Keratinocyte (primary cell): Measurements from ENCODE around the gene AFG1L. TPM values are rescaled to one million over a fixed set of nuclear protein-coding genes. Genes with fewer than 3 reads are reported as not detected.

ENCODE experiments used
- DNase-seq: peaks from one replicate; pipeline ENCODE4 v3.0.0-alpha.2; 2011; ENCODE audit warnings: low read depth, missing footprints, low spot score
- FAIRE-seq: peaks from 2 replicates; lab custom pipeline; 2011; peaks lifted over from hg19 to GRCh38; lab: Jason Lieb, UNC
- H2AFZ ChIP-seq: 2 replicates; pipeline ENCODE4 v1.6.0; 2012; ENCODE audit warnings: low read length, control low read depth, inconsistent platforms; ENCODE audit not compliant: control insufficient read depth
- H3K27ac ChIP-seq: 2 replicates; pipeline ENCODE4 v1.5.1; 2011; ENCODE audit warnings: low read length; ENCODE audit not compliant: control insufficient read depth, insufficient read depth
- H3K27me3 ChIP-seq: 3 replicates; pipeline ENCODE4 v1.6.0; 2011; ENCODE audit warnings: low read length; ENCODE audit not compliant: control insufficient read depth, insufficient read depth; ENCODE audit errors: extremely low read depth
- H3K36me3 ChIP-seq, 2 experiments: 2 replicates in 1 of 2; 3 replicates in 1 of 2; pipeline ENCODE4 v1.5.1; 2011; ENCODE audit warnings: low read length in 2 of 2, mild to moderate bottlenecking in 1 of 2; ENCODE audit not compliant: control insufficient read depth in 2 of 2, insufficient read depth in 2 of 2; ENCODE audit errors: extremely low read depth in 1 of 2
- H3K4me1 ChIP-seq: 3 replicates; pipeline ENCODE4 v1.5.1; 2011; ENCODE audit warnings: low read length; ENCODE audit not compliant: control insufficient read depth, insufficient read depth; ENCODE audit errors: extremely low read depth
- H3K4me2 ChIP-seq: 3 replicates; pipeline ENCODE4 v1.6.0; 2011; ENCODE audit warnings: low read depth, low read length; ENCODE audit not compliant: control insufficient read depth, insufficient read depth; ENCODE audit errors: extremely low read depth
- H3K4me3 ChIP-seq, 3 experiments: fragments of 200-600 bp in 1 of 3; sonication (generic) in 1 of 3; 2 replicates in 2 of 3; 3 replicates in 1 of 3; pipeline ENCODE4 v1.5.1; 2011 to 2016; ENCODE audit warnings: low read length in 3 of 3, mild to moderate bottlenecking in 3 of 3, control low read depth in 2 of 3, inconsistent platforms in 1 of 3, low read depth in 1 of 3, mixed read lengths in 1 of 3, mixed run types in 1 of 3, moderate library complexity in 1 of 3; ENCODE audit not compliant: control insufficient read depth in 2 of 3, insufficient read depth in 2 of 3; ENCODE audit errors: extremely low read depth in 1 of 3
- H3K79me2 ChIP-seq: 2 replicates; pipeline ENCODE4 v1.6.0; 2012; ENCODE audit warnings: low read length; ENCODE audit not compliant: control insufficient read depth, insufficient read depth
- H3K9ac ChIP-seq: 3 replicates; pipeline ENCODE4 v1.6.0; 2011; ENCODE audit warnings: low read length; ENCODE audit not compliant: control insufficient read depth, insufficient read depth; ENCODE audit errors: extremely low read depth
- H3K9me1 ChIP-seq: 3 replicates; pipeline ENCODE4 v1.6.0; 2011; ENCODE audit warnings: low read length; ENCODE audit not compliant: control insufficient read depth, insufficient read depth; ENCODE audit errors: extremely low read depth
- H3K9me3 ChIP-seq: 2 replicates; pipeline ENCODE4 v1.5.1; 2012; ENCODE audit warnings: low read depth, low read length; ENCODE audit not compliant: control insufficient read depth
- H4K20me1 ChIP-seq: 3 replicates; pipeline ENCODE4 v1.6.0; 2011; ENCODE audit warnings: low read length; ENCODE audit not compliant: control insufficient read depth, insufficient read depth; ENCODE audit errors: extremely low read depth
- EZH2 ChIP-seq: IDR thresholded peaks from one replicate; pipeline ENCODE4 v1.6.1; 2012; ENCODE audit warnings: inconsistent platforms, mild to moderate bottlenecking, low read length, moderate library complexity
- dilution Hi-C: fragments of 300-500 bp; cut with MboI; formaldehyde crosslinking; loops from one replicate; pipeline ENCODE4 v1.7.0; 2020; ENCODE audit warnings: low sequenced_read_pairs; ENCODE audit not compliant: extremely low pct_ligation_motif_present
- polyA plus RNA-seq, 5 experiments: library from polyadenylated mRNA; depleted of rRNA in 3 of 5; stranded (reverse) in 3 of 5; stranded (forward) in 1 of 5; unstranded in 1 of 5; fragments of >200 nt; gene quantifications; 1 replicate in 1 of 5; 2 replicates in 3 of 5; 3 replicates in 1 of 5; pipeline versions ENCODE4 v1.2.1 to v1.2.3, GENCODE V29; 2011 to 2012; ENCODE audit warnings: missing spikeins in 2 of 5, low read depth in 1 of 5, low replicate concordance in 1 of 5
- TF ChIP-seq, protein P1 (sequence below), 3 experiments: IDR thresholded peaks in 1 of 3; conservative IDR thresholded peaks in 1 of 3; optimal IDR thresholded peaks in 1 of 3; 2 replicates in 2 of 3; 3 replicates in 1 of 3; pipeline versions ENCODE3 to v1.5.1; 2011; ENCODE audit warnings: low read length in 3 of 3, mild to moderate bottlenecking in 3 of 3, moderate library complexity in 2 of 3, control low read depth in 1 of 3, inconsistent platforms in 1 of 3; ENCODE audit not compliant: insufficient read depth in 2 of 3; ENCODE audit errors: extremely low read depth in 1 of 3

Gene AFG1L
- polyA plus RNA-seq, 1 donor (not counting 4 experiments of a cell fraction or from before 2014, with no cell fraction given) = 3.1 TPM

- Histone ChIP-seq H3K36me3 (no peaks in the 10 kb centered on the region), H3K4me2 (no peak overlapping the region), H3K9me1 (no peaks in the 10 kb centered on the region), H3K4me3 (no peak overlapping the region), H4K20me1 (no peaks in the 10 kb centered on the region), H3K4me1 (no peaks in the 10 kb centered on the region), H2AFZ (no peak overlapping the region), H3K27ac (no peak overlapping the region), H3K9ac (no peak overlapping the region), H3K9me3 (no peaks in the 10 kb centered on the region), H3K79me2 (no peaks in the 10 kb centered on the region), H3K27me3 (no peaks in the 10 kb centered on the region)
- TF ChIP-seq, protein P1, sequence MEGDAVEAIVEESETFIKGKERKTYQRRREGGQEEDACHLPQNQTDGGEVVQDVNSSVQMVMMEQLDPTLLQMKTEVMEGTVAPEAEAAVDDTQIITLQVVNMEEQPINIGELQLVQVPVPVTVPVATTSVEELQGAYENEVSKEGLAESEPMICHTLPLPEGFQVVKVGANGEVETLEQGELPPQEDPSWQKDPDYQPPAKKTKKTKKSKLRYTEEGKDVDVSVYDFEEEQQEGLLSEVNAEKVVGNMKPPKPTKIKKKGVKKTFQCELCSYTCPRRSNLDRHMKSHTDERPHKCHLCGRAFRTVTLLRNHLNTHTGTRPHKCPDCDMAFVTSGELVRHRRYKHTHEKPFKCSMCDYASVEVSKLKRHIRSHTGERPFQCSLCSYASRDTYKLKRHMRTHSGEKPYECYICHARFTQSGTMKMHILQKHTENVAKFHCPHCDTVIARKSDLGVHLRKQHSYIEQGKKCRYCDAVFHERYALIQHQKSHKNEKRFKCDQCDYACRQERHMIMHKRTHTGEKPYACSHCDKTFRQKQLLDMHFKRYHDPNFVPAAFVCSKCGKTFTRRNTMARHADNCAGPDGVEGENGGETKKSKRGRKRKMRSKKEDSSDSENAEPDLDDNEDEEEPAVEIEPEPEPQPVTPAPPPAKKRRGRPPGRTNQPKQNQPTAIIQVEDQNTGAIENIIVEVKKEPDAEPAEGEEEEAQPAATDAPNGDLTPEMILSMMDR (optimal IDR thresholded peaks at IDR 0.05 in 1 of 3, IDR thresholded peaks at IDR 0.05 in 1 of 3, conservative IDR thresholded peaks at IDR 0.05 in 1 of 3; ENCODE audit: extremely low read depth in 1 of 3, insufficient read depth in 2 of 3, low read length in 3 of 3) = no peak
- TF ChIP-seq EZH2 = no peak
- dilution Hi-C loops = no loop called here
- DNase-seq (no peak), FAIRE-seq (no peak)
Measured at GRCh38 chr6:108469316-108469715, 174.5 kb downstream of the AFG1L start.

DNA sequence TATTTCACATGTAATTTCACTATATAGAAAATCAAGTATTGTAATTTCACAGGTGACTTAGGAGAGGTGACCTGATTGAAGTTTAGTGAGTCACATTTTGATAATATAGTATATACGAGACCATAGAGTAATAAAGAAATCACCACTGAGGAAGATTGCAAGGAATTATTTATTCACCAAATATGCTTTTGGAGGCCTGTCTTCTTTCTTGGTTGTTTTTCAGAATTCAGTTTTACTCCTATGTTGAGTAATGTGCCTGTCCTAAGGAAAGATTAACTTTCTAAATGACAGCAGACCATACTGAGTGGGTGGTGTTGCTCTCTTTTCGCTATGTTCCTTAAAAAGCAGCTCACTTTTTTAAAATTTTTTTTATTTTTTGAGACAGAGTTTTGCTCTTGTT, 178.3 kb downstream of the AFG1L start:
- Histone ChIP-seq H3K36me3 (no peaks in the 10 kb centered on the region), H4K20me1 (no peaks in the 10 kb centered on the region), H3K9me1 (no peaks in the 10 kb centered on the region), H3K4me3 (no peak overlapping the region), H3K4me2 (no peak overlapping the region), H3K9ac (no peak overlapping the region), H3K79me2 (no peaks in the 10 kb centered on the region), H2AFZ (no peak overlapping the region), H3K9me3 (no peaks in the 10 kb centered on the region), H3K4me1 (no peaks in the 10 kb centered on the region), H3K27me3 (no peaks in the 10 kb centered on the region), H3K27ac (no peak overlapping the region)
- FAIRE-seq = no peak
- dilution Hi-C loops = no loop called here
- no peak for TF ChIP-seq EZH2
- TF ChIP-seq, protein P1 (optimal IDR thresholded peaks at IDR 0.05 in 1 of 3, IDR thresholded peaks at IDR 0.05 in 1 of 3, conservative IDR thresholded peaks at IDR 0.05 in 1 of 3; ENCODE audit: extremely low read depth in 1 of 3, insufficient read depth in 2 of 3, low read length in 3 of 3) = no peak
- no peak for DNase-seq
